IgD-negative memory B cell (primary cell): ENCODE measurements around the gene RAX2. TPM values are rescaled to one million over a fixed set of nuclear protein-coding genes. Genes with fewer than 3 reads are reported as not detected.

ENCODE experiments used
- H3K27ac Mint-ChIP-seq, 3 donors: one replicate each; pipeline ENCODE4 v1.8.0; 2020 to 2022; ENCODE audit warnings: mild to moderate bottlenecking in 3 of 3, mixed read lengths in 3 of 3, moderate library complexity in 1 of 3
- H3K27me3 Mint-ChIP-seq: one replicate; pipeline ENCODE4 v1.8.0; 2021; ENCODE audit warnings: mixed read lengths
- H3K36me3 Mint-ChIP-seq: one replicate; pipeline ENCODE4 v1.8.0; 2020; ENCODE audit warnings: mild to moderate bottlenecking, mixed read lengths
- H3K4me1 Mint-ChIP-seq, 3 donors: one replicate each; pipeline ENCODE4 v1.8.0; 2020 to 2022; ENCODE audit warnings: mixed read lengths in 3 of 3, mild to moderate bottlenecking in 1 of 3
- H3K4me3 Mint-ChIP-seq, 4 donors: one replicate each; pipeline ENCODE4 v1.8.0; 2020 to 2022; ENCODE audit warnings: mild to moderate bottlenecking in 4 of 4, mixed read lengths in 4 of 4, moderate library complexity in 3 of 4
- H3K9me3 Mint-ChIP-seq, 3 donors: one replicate each; pipeline ENCODE4 v1.8.0; 2020 to 2021; ENCODE audit warnings: mixed read lengths in 3 of 3, mild to moderate bottlenecking in 1 of 3
- polyA plus RNA-seq: library from polyadenylated mRNA; unstranded; fragments of 300-500 nt; fragmentation: Illumina TruSeq; gene quantifications from one replicate; pipeline ENCODE4 v1.2.3, GENCODE V29; 2021

RAX2 gene
- polyA plus RNA-seq, 1 donor from 2014 or later = not detected

DNA sequence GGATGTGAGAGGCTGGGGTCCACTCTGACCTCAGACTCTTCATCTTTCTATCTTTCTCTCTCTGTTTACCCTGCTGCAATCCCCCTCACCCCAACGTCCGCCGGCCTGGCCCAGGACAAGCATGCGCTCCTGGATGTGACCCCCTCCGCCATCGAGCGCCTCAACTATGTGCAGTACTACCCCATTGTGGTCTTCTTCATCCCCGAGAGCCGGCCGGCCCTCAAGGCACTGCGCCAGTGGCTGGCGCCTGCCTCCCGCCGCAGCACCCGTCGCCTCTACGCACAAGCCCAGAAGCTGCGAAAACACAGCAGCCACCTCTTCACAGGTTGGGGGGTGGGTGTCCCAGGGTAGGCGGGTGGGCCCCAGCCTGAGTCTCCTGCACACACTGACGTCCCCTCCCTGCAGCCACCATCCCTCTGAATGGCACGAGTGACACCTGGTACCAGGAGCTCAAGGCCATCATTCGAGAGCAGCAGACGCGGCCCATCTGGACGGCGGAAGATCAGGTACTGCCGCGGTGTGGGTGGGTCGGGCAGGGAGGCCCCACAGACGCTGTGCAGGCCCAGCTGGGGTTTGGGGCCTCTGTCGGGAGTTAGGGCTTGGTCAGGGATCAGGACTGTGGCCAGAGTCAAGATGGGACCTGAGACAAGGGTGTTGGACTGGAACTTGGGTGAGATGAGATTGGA lies 25.5 kb downstream of the RAX2 start:
- Mint-ChIP-seq H3K4me1 (no peaks in the 10 kb centered on the region), H3K9me3 (peaks cover 0 to 4% (median 0%) of the 10 kb centered on the region in 3 donors), H3K27ac (no peak overlapping the region), H3K36me3 (peaks cover 6% of the 10 kb centered on the region), H3K27me3 (no peaks in the 10 kb centered on the region), H3K4me3 (no peak overlapping the region)

DNA sequence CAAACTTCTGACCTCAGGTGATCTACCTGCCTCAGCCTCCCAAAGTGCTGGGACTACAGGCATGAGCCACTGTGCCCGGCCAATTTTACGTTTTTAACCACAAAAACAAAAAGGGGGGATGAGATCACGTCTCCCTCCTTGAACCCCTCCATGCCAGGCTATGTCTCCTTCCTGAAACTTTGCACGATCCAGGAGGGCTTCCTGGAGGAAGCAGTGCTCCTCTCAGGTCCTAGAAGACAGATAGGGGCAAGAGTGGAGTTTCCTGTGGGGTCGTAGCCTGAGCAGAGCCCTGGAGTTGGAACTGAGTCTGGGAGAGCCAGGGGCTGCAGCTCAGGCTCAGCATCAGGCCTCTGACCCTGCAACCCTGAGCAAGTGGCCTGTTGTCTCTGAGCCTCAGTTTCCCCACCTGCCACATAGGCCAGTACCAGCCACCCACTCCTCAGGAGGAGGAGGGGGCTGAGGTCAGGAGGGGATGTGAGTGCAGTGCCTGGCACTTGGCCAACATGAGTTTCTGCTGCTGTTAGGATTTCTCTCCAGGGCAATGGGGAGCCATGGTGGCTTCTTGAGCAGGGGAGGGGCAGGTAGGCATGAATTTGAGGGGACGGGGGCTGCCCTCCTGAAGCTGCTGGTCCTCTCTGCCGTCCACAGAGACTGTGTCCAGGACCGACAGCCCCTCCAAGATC lies 26.5 kb downstream of the RAX2 start:
- Mint-ChIP-seq H3K9me3 (peaks cover 0 to 4% (median 0%) of the 10 kb centered on the region in 3 donors), H3K4me3 (no peak overlapping the region), H3K27ac (no peak overlapping the region), H3K4me1 (no peaks in the 10 kb centered on the region), H3K27me3 (no peaks in the 10 kb centered on the region), H3K36me3 (peaks cover 3% of the 10 kb centered on the region)

DNA sequence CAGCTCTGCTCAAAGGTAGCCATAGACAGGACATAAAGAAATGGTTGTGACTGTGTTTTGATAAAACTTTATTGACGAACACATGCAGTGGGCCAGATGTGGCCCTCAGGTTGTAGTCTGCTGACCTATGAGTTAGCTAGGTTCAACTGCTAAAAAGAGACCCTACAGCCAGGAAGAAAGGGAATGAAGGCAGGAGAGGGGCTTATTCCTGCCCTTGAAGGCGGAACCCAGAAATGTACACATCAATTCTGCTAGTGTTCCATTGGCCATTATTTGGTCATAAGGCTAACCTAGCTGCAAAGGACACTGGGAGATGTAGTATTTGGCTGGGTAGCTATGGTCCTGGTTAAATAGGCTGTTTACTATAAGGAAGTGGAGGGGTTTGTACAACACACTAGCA lies 28.5 kb downstream of the RAX2 start:
- no peak overlapping the region for H3K27ac Mint-ChIP-seq
- H3K36me3 Mint-ChIP-seq = no peaks in the 10 kb centered on the region
- H3K4me3 Mint-ChIP-seq = no peak overlapping the region

DNA sequence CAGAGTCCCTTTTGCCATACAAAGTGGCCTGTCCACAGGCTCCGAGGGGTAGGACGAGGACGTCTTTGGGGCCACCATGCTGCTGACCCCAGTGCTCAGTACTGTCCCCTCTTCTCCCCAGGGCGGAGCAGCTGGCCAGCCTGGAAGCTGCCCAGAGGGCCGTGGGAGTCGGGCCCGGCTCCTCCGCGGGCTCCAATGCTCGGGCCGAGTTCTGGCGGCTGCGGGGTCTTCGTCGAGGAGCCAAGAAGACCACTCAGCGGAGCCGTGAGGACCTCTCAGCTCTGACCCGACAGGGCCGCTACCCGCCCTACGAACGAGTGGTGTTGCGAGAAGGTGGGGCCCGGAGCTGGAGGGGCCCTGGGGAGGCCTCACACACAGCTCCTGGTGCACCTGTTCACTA lies 31.6 kb downstream of the RAX2 start:
- H3K36me3 Mint-ChIP-seq = no peaks in the 10 kb centered on the region
- H3K27me3 Mint-ChIP-seq = peaks cover 5% of the 10 kb centered on the region
- peaks cover 0 to 4% (median 0%) of the 10 kb centered on the region in 3 donors for H3K9me3 Mint-ChIP-seq
- H3K27ac Mint-ChIP-seq = no peak overlapping the region
- H3K4me1 Mint-ChIP-seq = no peaks in the 10 kb centered on the region
- H3K4me3 Mint-ChIP-seq = no peak overlapping the region

More for the DNA sequence above, 28.5 kb downstream of the RAX2 start:
- Mint-ChIP-seq H3K9me3 (peaks cover 0 to 4% (median 0%) of the 10 kb centered on the region in 3 donors), H3K4me1 (no peaks in the 10 kb centered on the region), H3K27me3 (no peaks in the 10 kb centered on the region)

DNA sequence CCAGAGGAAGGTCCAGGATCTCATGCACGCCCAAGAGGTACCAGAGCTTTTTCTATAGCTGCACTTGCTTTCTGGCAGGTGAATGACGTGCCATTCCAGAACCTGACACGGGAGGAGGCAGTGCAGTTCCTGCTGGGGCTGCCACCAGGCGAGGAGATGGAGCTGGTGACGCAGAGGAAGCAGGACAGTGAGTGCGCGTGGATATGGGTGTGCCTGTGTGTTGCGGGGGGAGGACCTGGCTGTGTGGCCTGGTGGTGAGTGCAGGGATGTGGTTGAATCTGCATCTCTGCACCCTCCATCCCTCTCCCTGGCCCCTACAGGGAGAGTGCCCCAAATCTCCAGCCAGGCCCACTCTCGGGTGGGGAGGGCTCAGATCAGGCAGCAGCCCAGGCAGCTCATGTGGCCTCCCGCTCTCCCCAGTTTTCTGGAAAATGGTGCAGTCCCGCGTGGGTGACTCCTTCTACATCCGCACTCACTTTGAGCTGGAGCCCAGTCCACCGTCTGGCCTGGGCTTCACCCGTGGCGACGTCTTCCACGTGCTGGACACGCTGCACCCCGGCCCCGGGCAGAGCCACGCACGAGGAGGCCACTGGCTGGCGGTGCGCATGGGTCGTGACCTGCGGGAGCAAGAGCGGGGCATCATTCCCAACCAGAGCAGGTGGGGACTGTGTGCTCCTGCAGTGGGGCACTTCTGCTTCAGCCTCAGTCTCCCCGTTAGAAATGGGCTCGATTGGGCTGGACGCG lies 33.4 kb downstream of the RAX2 start:
- no peaks in the 10 kb centered on the region for H3K36me3 Mint-ChIP-seq
- no peak overlapping the region for H3K27ac Mint-ChIP-seq
- H3K27me3 Mint-ChIP-seq = peaks cover 5% of the 10 kb centered on the region
- H3K4me3 Mint-ChIP-seq = no peak overlapping the region
- peaks cover 0 to 4% (median 0%) of the 10 kb centered on the region in 3 donors for H3K9me3 Mint-ChIP-seq
- H3K4me1 Mint-ChIP-seq = no peaks in the 10 kb centered on the region

DNA sequence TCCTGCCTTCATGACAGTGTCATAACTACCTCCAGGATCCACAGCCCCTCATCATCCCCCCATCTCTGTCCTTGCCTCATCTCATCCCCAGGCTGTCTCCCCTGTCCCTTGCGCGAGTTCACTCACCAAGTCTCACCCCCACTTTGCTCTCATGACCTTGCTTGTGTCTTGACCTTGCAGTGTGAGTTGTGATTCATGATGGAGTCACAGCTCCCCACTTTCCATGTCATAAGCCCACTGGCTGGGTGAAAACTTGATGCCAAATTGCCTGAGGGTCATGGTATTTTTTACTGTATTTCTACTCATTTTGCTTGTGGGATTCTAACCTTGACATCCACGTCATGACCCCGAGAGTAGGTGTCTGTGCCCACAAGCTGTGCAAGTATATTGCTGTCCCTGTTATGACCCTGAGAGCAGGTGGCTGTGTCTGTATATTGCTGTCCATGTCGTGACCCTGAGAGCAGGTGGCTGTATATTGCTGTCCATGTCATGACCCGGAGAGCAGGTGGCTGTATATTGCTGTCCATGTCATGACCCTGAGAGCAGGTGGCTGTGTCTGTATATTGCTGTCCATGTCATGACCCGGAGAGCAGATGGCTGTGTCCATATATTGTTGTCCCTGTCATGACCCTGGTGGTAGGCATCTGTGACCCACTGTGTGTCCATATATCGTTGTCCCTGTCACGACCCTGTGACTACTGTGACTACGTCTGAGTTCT lies 34.4 kb downstream of the RAX2 start:
- H3K27ac Mint-ChIP-seq = no peak overlapping the region
- H3K27me3 Mint-ChIP-seq = peaks cover 5% of the 10 kb centered on the region
- H3K9me3 Mint-ChIP-seq = peaks cover 0 to 2% (median 0%) of the 10 kb centered on the region in 3 donors
- H3K4me1 Mint-ChIP-seq = no peaks in the 10 kb centered on the region
- no peaks in the 10 kb centered on the region for H3K36me3 Mint-ChIP-seq
- H3K4me3 Mint-ChIP-seq = no peak overlapping the region

DNA sequence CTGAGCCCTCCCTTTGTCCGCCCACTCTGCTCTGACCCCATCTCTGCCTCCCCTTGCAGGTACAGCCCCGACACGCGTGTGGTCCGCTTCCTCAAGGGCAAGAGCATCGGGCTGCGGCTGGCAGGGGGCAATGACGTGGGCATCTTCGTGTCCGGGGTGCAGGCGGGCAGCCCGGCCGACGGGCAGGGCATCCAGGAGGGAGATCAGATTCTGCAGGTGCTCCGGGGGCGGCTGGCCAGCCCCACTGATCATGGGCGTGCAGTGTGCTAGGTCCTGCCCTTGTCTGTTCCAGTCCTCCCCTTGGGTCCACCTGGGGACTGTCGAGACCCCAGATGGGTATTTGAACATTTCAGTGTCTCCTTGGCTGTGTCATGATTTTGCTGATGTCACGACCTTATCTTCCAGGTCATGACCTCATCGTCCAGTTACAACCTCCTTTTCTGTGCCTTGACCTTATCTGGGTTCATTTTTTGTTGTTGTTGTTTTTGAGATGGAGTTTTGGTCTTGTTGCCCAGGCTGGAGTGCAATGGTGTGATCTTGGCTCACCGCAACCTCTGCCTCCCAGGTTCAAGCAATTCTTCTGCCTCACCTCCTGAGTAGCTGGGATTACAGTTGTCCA lies 35.8 kb downstream of the RAX2 start:
- Mint-ChIP-seq H3K9me3 (peaks cover 0 to 2% (median 0%) of the 10 kb centered on the region in 3 donors), H3K4me3 (no peak overlapping the region), H3K27ac (no peak overlapping the region), H3K4me1 (no peaks in the 10 kb centered on the region), H3K36me3 (no peaks in the 10 kb centered on the region), H3K27me3 (peaks cover 5% of the 10 kb centered on the region)

DNA sequence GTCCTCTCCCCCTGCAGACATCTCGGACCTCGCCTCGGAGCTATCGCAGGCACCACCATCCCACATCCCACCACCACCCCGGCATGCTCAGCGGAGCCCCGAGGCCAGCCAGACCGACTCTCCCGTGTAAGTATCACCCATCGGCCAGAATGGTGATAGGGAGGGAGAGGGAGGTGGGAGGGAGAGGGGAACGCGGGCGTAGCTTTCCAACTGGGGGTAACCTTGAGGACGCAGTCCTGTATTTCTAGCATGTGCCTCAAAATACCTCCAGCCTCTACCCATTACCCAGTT lies 37.8 kb downstream of the RAX2 start:
- H3K27ac Mint-ChIP-seq = no peak overlapping the region
- H3K9me3 Mint-ChIP-seq = peaks cover 0 to 2% (median 0%) of the 10 kb centered on the region in 3 donors
- H3K36me3 Mint-ChIP-seq = peaks cover 2% of the 10 kb centered on the region
- H3K4me3 Mint-ChIP-seq = no peak overlapping the region
- H3K4me1 Mint-ChIP-seq = no peaks in the 10 kb centered on the region
- peaks cover 5% of the 10 kb centered on the region for H3K27me3 Mint-ChIP-seq

DNA sequence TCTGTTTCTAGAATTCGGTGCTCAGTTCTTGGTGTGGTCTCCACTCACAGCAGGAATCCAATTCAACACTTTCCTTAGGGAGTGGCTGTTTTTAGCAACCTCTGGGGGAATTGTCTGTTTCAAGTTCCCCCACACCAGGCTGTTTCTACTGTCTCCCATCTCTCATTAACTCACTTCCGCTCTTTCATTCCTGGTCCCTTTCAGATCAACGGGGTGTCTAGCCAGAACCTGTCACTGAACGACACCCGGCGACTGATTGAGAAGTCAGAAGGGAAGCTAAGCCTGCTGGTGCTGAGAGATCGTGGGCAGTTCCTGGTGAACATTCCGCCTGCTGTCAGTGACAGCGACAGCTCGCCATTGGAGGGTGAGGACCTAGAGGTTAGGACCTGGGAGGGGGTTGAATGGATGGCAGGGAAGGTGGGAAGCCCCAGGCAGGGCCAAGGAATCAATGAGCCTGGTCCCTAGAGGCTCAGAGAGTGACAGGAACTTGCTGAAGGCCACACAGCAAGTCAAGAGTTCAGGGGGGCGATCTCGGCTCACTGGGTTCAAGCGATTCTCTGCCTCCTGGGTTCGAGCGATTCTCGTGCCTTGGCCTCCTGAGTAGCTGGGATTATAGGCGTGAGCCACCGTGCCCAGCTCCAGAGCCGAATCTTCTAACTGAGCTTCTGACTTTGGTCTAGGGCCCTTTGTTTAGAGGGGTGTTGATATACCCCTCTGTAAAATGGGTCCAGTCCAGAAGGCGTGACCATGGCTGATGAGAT lies 38.3 kb downstream of the RAX2 start:
- peaks cover 2% of the 10 kb centered on the region for H3K36me3 Mint-ChIP-seq
- no peak overlapping the region for H3K4me3 Mint-ChIP-seq
- H3K27ac Mint-ChIP-seq = no peak overlapping the region
- peaks cover 5% of the 10 kb centered on the region for H3K27me3 Mint-ChIP-seq
- no peaks in the 10 kb centered on the region for H3K4me1 Mint-ChIP-seq
- H3K9me3 Mint-ChIP-seq = peaks cover 0 to 2% (median 0%) of the 10 kb centered on the region in 3 donors

DNA sequence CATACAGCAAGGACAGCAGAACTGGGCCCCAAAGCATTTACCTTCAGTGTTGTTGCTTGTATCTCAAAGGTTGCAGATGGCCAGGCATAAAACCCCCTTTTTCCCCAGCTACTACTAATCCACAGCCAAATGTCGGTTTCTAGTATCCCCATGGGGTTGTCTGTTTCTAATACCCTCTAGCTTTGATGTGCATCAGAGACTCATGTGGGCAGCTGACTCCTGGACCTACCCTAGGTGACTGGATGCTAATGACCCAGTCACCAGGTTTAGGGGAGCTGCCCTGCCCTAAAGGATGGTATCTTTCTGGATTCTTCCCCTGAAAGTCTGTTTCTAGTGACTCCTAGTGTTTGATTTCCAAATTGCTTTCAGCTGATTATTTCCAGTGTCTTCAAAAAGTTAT lies 39.9 kb downstream of the RAX2 start:
- H3K4me1 Mint-ChIP-seq = no peaks in the 10 kb centered on the region

DNA sequence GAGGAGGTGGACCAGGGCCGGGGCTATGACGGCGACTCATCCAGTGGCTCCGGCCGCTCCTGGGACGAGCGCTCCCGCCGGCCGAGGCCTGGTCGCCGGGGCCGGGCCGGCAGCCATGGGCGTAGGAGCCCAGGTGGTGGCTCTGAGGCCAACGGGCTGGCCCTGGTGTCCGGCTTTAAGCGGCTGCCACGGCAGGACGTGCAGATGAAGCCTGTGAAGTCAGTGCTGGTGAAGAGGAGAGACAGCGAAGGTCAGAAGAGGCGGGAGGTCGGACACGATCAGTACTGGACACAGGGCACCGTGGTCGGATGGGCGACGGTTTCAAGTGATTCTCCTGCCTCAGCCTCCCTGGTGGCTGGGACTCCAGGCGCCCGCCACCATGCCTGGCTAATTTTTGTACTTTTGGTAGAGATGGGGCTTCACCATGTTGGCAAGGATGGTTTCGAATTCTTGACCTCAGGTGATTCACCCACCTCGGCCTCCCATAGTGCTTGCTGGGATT lies 41.5 kb downstream of the RAX2 start:
- Mint-ChIP-seq H3K36me3 (peaks cover 2% of the 10 kb centered on the region), H3K27me3 (no peaks in the 10 kb centered on the region), H3K4me1 (no peaks in the 10 kb centered on the region), H3K27ac (no peak overlapping the region), H3K4me3 (no peak overlapping the region), H3K9me3 (peaks cover 0 to 2% (median 0%) of the 10 kb centered on the region in 3 donors)

More for the DNA sequence above, 39.9 kb downstream of the RAX2 start:
- Mint-ChIP-seq H3K27me3 (no peaks in the 10 kb centered on the region), H3K4me3 (no peak overlapping the region), H3K27ac (no peak overlapping the region), H3K36me3 (peaks cover 2% of the 10 kb centered on the region), H3K9me3 (peaks cover 0 to 2% (median 0%) of the 10 kb centered on the region in 3 donors)

DNA sequence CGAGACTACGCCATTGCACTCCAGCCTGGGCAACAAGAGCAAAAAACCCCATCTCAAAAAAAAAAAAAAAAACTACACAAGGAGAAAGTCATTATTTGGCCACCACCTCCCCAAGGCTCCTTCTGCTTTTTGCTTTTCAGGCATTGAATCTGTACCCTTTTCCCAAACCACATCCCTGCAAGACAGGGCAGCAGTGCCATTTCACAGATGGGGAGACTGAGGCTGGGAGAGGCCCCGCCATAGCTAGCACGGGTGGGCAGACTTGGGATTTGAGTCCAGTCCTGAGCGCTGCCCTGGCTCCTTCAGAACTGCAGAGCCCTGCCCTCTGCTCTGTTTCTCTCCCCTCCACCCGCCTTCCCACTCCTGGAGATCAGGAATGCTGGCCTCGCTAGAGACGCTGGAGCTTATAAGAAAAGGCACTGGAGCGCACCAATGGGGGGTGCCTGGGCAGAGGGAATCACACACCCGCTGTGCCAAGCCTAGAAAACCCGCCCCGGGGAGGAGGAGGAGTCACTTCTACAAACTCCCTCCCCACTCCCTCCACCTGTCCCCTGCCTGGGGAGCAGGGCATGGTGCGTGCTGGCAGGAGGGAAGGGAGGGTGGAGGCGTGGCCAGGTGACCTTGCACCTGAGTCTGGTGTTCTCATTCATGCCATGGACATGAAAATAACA lies 46.3 kb downstream of the RAX2 start:
- peaks cover 2% of the 10 kb centered on the region for H3K36me3 Mint-ChIP-seq
- no peak overlapping the region for H3K27ac Mint-ChIP-seq
- peaks cover 0 to 3% (median 3%) of the 10 kb centered on the region in 3 donors for H3K4me1 Mint-ChIP-seq
- H3K27me3 Mint-ChIP-seq = peaks cover 11% of the 10 kb centered on the region
- H3K9me3 Mint-ChIP-seq = no peaks in the 10 kb centered on the region
- no peak overlapping the region for H3K4me3 Mint-ChIP-seq

DNA sequence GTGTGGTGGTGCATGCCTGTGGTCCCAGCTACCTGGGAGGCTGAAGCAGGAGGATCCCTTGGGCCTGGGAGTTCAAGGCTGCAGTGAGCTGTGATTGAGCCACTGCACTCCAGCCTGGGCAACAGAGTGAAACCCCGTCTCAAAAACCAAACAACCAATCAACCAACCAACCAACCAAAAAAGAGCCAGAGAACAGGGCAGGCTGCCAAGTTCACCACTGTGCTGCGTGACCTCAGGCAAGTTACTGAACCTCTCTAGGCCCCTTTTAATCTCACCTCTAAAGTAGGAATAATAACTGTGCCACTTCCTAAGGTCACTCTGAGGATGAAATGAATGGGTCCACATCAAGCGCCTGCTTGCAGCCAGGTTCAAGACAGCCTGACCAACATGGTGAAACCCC lies 46.9 kb downstream of the RAX2 start:
- no peak overlapping the region for H3K27ac Mint-ChIP-seq

More for the DNA sequence above, 46.9 kb downstream of the RAX2 start:
- Mint-ChIP-seq H3K27me3 (peaks cover 16% of the 10 kb centered on the region), H3K4me3 (no peak overlapping the region), H3K4me1 (peaks cover 0 to 3% (median 3%) of the 10 kb centered on the region in 3 donors), H3K9me3 (no peaks in the 10 kb centered on the region), H3K36me3 (no peaks in the 10 kb centered on the region)
